Measurements from ENCODE around the gene PLBD2. TPM values are rescaled to one million over a fixed set of nuclear protein-coding genes. Genes with fewer than 3 reads are reported as not detected.
A peak's percentile ranks its signal among the peaks of the same experiment; 100 is the strongest.

Gene PLBD2
- total RNA-seq, 2 experiments from 2014 or later: 3.4 to 14.4 TPM

- ChIA-PET POLR2A (interaction anchor here (0.5 to 0.9 kb wide), 4 partner anchors 109 to 365 kb away, joined by 3 to 4 read pairs (median 3); no protein-coding TSS in a partner anchor), CTCF (ENCODE audit: unreplicated experiment) (no interaction called here)
- Histone ChIP-seq H3K36me3 (ENCODE audit: insufficient read depth, low read length) (no peaks in the 10 kb centered on the region), H3K27ac (ENCODE audit: low read depth, low read length, poor library complexity, severe bottlenecking) (peak within 1 kb of the TSS; percentile 48), H3K4me2 (ENCODE audit: low read length) (peak within 1 kb of the TSS; percentile 59), H3K4me3 (ENCODE audit: low read depth, low read length, poor library complexity, severe bottlenecking) (peak within 1 kb of the TSS; percentile 45), H3K9me2 (ENCODE audit: insufficient read depth, low read length) (no peaks in the 10 kb centered on the region), H4K20me1 (ENCODE audit: insufficient read depth, low read length) (no peaks in the 10 kb centered on the region), H3K9me3 (ENCODE audit: low read length) (no peaks in the 10 kb centered on the region), H3K4me1 (ENCODE audit: insufficient read depth, low read length, poor library complexity, severe bottlenecking) (peaks cover 31% of the 10 kb centered on the region), H3K79me2 (ENCODE audit: insufficient read depth, low read depth, low read length) (no peaks in the 10 kb centered on the region), H2AFZ (ENCODE audit: low read length) (peak within 1 kb of the TSS; percentile 89)
- BruUV-seq (replicated peaks): no TSS peak
- intact Hi-C loops (cut with micrococcal nuclease; ENCODE audit: unreplicated experiment): loop anchor here (5.0 kb wide), 1 partner anchor 225 kb away; no protein-coding TSS in a partner anchor
- no peak for TF ChIP-seq EZH2phosphoT487 (IDR thresholded peaks at IDR 0.05; ENCODE audit: borderline replicate concordance, low read depth, low read length)
- peak; percentile 83 for DNase-seq (ENCODE audit: low spot score)
Observed at GRCh38 chr12:113422030-113422885, 63.9 kb downstream of the PLBD2 start, which contains the start of gene SDSL. SDSL (plus strand) TSS chr12:113422380; CDS start chr12:113427983, 5,603 bp downstream.

GRCh38 chr12:113422886-113423669 is 64.7 kb downstream of the PLBD2 start:
- ChIA-PET CTCF (ENCODE audit: unreplicated experiment) (no interaction called here), POLR2A (interaction anchor here (0.6 to 0.9 kb wide), 2 partner anchors 110 to 200 kb away, joined by 3 to 4 read pairs; no protein-coding TSS in a partner anchor)
- no peak overlapping the region for H3K27ac ChIP-seq (ENCODE audit: low read depth, low read length, poor library complexity, severe bottlenecking)
- no TSS peak for BruUV-seq (replicated peaks)
- no peak for DNase-seq (ENCODE audit: low spot score)
- H3K36me3 ChIP-seq (ENCODE audit: insufficient read depth, low read length): no peaks in the 10 kb centered on the region
- H2AFZ ChIP-seq (ENCODE audit: low read length): no peak overlapping the region
- no peak overlapping the region for H3K4me3 ChIP-seq (ENCODE audit: low read depth, low read length, poor library complexity, severe bottlenecking)
- H3K9me3 ChIP-seq (ENCODE audit: low read length): no peaks in the 10 kb centered on the region
- no peaks in the 10 kb centered on the region for H4K20me1 ChIP-seq (ENCODE audit: insufficient read depth, low read length)
- H3K79me2 ChIP-seq (ENCODE audit: insufficient read depth, low read depth, low read length): no peaks in the 10 kb centered on the region
- peaks cover 31% of the 10 kb centered on the region for H3K4me1 ChIP-seq (ENCODE audit: insufficient read depth, low read length, poor library complexity, severe bottlenecking)
- H3K9me2 ChIP-seq (ENCODE audit: insufficient read depth, low read length): no peaks in the 10 kb centered on the region
- intact Hi-C loops (cut with micrococcal nuclease; ENCODE audit: unreplicated experiment): loop anchor here (5.0 kb wide), 1 partner anchor 226 kb away; no protein-coding TSS in a partner anchor
- no peak overlapping the region for H3K4me2 ChIP-seq (ENCODE audit: low read length)
- no peak for TF ChIP-seq CTCF (conservative IDR thresholded peaks at IDR 0.05; ENCODE audit: low read length)

- TF ChIP-seq EZH2phosphoT487 (IDR thresholded peaks at IDR 0.05; ENCODE audit: borderline replicate concordance, low read depth, low read length) (no peak), CTCF (conservative IDR thresholded peaks at IDR 0.05; ENCODE audit: low read length) (no peak)
Observed at GRCh38 chr12:113424456-113424855, 66.1 kb downstream of the PLBD2 start.

More at GRCh38 chr12:113424456-113424855, 66.1 kb downstream of the PLBD2 start:
- CTCF ChIA-PET (ENCODE audit: unreplicated experiment): interaction anchor here (0.6 kb wide), 1 partner anchor 558 kb away, joined by 3 read pairs; no protein-coding TSS in a partner anchor
- POLR2A ChIA-PET: no interaction called here
- no TSS peak for BruUV-seq (replicated peaks)
- Histone ChIP-seq H3K4me1 (ENCODE audit: insufficient read depth, low read length, poor library complexity, severe bottlenecking) (peaks cover 31% of the 10 kb centered on the region), H3K9me2 (ENCODE audit: insufficient read depth, low read length) (no peaks in the 10 kb centered on the region), H3K4me3 (ENCODE audit: low read depth, low read length, poor library complexity, severe bottlenecking) (no peak overlapping the region), H3K36me3 (ENCODE audit: insufficient read depth, low read length) (no peaks in the 10 kb centered on the region), H2AFZ (ENCODE audit: low read length) (no peak overlapping the region), H3K27ac (ENCODE audit: low read depth, low read length, poor library complexity, severe bottlenecking) (no peak overlapping the region), H3K9me3 (ENCODE audit: low read length) (no peaks in the 10 kb centered on the region), H3K79me2 (ENCODE audit: insufficient read depth, low read depth, low read length) (no peaks in the 10 kb centered on the region), H4K20me1 (ENCODE audit: insufficient read depth, low read length) (no peaks in the 10 kb centered on the region), H3K4me2 (ENCODE audit: low read length) (no peak overlapping the region)
- DNase-seq (ENCODE audit: low spot score): no peak
- intact Hi-C loops (cut with micrococcal nuclease; ENCODE audit: unreplicated experiment): loop anchor here (5.0 kb wide), 1 partner anchor 227 kb away; no protein-coding TSS in a partner anchor

All from OCI-LY7 (cell line).